GM21360 (cell line): ENCODE measurements around the gene LINGO1.

Source experiments
- ATAC-seq: cut with Tn5 transposase; IDR thresholded peaks from one replicate; pipeline ENCODE4 v1.9.1; 2021; ENCODE audit warnings: mild to moderate bottlenecking, moderate library complexity; ENCODE audit not compliant: unreplicated experiment

LINGO1 gene, protein sequence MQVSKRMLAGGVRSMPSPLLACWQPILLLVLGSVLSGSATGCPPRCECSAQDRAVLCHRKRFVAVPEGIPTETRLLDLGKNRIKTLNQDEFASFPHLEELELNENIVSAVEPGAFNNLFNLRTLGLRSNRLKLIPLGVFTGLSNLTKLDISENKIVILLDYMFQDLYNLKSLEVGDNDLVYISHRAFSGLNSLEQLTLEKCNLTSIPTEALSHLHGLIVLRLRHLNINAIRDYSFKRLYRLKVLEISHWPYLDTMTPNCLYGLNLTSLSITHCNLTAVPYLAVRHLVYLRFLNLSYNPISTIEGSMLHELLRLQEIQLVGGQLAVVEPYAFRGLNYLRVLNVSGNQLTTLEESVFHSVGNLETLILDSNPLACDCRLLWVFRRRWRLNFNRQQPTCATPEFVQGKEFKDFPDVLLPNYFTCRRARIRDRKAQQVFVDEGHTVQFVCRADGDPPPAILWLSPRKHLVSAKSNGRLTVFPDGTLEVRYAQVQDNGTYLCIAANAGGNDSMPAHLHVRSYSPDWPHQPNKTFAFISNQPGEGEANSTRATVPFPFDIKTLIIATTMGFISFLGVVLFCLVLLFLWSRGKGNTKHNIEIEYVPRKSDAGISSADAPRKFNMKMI

DNA sequence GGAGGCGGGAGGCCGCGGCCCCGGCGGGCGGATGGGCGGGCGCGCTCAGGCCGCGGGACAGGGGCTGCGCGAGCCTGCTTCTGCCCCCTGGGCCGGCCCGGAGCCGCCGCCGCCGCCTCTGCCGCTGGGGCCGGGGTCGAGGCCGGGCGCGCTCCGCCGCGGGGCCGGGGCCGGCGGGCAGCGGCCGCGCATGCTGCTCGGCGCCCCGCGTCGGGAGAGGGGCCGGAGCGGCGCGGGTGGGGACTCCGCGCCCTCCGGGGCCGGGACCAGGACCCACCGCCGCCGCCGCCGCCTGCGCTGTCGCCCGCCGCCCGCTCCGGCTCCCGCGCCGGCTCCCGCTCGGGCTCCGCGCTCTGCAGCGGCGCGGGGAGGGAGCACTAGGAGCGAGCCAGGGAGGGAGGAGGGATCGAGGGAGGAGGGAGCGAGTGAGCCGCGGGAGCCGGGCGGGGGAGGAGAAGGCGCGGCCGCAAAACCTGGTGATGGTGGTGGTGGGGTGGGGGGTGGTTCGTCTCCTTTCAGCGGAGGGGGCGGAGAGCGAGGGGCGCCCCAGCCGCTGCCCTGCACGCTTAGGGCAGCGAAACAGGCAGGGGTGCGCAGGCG lies at the start of gene LINGO1:
Gene LINGO1 (minus strand): TSS at position 379 of the 600 bp plus-strand sequence. CDS start 597 bp downstream, outside the sequence.
- ATAC-seq, result no peak

DNA sequence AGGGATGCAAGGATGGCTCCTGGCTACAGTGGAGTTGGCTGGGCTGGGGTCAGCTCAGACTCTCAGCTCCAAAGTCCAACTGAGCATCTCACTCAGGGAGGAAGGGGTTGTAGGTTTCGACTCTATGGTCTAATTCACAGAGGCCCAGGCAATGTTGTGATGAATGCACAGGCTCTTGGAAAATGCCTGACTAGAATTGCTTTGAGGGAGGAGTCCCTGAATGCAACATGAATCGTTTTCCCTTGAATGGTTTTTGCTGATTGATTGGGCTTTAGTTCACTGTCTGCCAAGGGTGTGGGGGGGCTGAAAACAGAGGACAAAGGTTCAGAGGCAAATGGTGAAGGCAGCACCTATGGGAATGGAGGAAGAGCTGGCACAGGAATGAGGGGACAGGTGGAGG lies 48.6 kb upstream of the LINGO1 start:
- no peak for ATAC-seq

DNA sequence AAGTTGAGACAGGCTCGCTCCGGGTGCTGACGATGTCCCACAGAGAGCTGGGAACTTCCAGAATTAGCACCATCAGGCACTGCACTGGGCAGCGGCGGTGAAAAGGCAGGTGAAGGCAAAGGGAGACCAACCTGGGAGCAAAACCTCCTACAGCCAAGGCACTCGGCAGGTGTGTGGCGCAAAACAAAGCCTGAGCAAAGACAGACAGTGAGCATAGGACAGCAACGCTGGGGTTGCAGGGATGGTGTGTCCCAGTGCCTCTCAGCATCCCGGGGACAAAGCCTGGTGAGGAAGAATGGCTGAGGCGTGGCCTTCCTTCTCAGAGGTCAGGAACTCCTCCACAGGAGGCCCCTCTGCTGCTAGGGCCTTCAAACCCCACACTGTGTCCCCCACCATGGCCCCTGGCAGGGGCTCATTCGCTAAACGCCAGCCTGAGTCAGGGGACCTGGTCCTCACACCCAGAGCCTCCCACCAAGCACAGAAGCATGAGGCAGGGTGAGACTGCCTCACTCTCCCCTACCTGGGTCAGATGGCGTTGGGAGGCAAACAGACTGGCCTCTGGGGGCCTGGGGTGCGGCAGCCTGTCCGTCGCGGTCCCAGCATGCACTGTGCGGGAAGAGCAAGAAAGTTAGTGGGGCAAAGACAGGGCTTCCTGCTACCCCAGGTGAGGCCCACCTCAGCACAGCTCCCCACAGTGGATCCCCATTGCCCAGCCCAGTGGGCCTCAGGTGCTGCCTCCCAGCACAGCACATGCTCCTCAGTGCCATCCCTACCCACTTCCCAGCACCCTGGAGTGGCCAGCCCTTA lies 44.1 kb upstream of the LINGO1 start:
- no peak for ATAC-seq

DNA sequence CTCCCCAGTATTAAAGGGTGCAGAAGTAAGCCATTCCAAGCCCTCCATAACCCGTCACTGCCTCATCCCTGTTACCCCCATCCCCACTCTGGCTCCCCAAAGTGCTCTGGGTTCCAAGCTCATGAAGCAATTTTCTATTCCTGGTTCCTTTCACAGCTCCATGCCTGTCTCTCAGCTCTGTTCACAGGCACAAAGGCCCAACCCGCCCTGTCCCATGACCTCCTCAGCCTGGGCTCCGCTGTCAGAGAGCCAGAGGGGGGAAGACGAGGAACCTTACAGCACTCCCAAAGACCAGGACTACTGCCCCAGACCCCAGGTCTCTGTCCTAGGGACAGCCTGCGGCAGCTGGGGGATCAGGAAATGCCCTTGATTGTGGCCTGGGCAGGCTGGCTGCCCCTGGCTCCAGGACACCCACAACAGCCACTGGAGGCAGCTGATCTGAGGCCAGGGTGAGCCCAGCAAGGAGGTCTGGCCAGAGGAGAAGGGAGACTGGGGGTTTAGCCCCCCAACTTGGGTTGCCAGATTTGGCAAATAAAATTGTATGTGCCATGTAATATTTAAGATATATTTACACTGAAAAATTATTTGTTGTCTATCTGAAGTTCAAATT lies 43.2 kb upstream of the LINGO1 start:
- ATAC-seq, result no peak

DNA sequence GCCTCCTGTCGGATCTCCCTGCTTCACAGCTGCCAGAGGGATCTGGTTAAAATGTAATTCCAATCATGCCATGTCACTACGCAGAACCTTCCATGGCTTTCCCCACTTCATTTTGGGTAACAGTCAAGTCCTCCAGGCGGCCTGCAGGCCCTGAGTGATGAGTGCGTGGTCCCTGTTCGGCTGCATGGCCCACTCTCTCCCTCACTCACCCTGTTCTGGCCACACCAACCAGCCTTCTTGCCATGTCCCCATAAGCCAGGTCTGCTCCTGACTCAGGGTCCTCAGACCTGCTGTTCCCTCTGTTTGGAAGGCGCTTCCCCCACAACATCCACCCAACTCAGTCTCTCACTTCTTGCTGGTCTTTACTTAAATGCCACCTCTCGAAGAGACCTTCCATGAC lies 41.6 kb upstream of the LINGO1 start:
- no peak for ATAC-seq

DNA sequence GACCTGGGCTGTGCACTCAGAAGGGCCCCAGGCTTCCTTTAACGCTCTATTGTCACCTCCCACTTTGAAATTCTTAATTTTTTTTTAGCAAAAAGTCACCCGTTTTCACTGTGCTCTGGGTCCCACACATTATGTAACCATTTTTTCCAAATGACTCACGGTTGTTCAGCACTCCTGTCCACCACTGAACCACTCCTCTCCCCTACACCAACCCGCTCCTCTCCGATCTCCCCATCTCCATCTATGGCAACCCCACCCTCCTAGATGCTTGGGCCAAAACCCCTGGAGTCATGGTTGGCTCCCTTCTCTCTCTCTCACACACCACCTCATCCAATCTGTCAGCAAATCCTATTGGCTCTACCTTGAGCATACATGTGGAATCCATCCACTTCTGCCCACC lies 41.2 kb upstream of the LINGO1 start:
- no peak for ATAC-seq

DNA sequence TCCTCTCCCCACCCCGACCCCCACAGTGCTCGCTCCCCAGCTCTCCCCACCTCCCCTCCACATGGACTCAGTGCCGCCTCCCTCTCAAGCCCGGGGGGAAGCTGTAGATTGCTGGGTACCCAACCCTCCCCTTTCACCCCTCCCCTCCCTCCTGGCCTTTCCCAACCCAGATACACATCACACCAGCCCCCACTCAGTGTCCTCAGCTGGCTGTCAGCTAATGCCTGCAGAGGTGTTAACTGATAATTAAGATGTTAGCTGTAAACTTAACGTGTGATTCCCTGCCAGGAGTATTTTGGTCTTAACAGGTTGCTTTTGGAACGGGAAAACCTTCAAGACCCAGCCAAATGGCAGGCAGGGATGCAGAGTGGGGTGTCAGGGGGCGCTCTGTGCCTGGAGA lies 39.4 kb upstream of the LINGO1 start:
- ATAC-seq, result no peak

DNA sequence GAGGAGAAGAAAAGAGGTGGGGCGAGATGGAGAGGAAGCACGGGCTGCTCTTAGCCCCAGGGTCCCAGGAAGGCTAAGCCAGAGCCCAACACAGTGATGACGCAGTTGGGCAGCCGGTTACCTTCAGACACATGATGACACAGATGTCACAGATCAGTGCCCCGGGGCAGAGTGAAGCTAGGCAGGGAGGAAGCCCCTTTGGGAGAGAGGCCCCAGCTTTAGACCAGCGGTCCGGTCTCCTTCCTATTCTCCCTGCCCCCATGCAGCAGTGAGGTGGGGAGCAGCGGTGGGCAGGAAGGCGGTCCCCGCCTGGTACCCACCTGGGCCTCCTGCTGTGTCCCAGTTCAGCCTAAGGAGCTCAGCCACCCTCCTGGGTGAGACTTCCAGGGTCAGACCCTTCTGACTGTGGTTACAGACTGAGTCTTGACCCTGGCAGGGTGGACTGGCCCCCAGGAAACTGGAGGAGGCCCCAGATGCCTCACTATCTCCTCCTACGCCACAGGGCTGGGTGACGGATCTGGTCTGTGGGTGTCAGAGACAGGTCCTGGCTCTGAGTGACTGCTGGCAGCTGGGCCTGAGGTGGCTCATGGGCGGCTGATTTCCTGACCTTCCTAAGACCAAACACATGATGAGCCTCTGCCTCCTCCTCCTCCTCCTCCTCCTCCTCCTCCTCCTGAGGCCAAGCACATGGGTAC lies 38.8 kb upstream of the LINGO1 start:
- no peak for ATAC-seq

DNA sequence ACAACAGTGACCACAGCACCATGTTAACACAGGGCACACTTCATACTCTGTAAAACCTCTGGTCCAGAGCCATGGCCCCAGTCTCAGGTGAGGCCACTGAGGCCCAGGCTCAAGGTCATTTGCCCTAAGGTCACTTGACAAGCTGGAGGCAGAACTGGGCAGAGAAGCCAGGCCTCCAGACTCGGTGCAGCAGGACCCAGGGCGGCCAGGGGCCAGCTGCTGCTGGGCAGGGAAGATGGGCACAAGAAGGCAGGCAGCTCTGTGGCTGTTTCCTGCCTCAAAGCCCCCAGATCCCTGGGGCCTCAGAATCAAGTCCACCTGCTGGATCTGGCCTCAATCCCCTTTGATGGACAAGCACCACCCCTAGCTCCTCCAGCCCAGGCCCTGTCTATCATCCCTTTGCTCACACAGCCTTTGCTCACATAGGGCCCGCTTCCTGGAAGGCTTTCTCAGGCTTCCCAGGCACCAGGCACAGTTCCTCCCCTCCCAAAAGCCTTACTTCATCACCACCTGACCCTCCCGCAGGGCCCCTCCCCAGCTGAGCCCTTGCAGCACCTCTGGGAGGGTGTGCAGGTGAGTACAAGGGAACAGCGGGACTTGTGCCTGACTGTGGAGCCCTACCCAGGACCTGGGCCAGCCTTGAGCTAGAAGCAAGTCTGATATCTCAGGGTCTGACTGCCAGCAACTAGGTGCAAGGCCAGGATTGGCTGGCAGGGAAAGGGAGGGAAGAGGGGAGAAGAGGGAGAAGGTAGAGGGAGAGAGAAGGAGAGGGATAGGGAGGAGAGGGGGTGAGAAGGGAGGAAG lies 38.0 kb upstream of the LINGO1 start:
- ATAC-seq, result no peak

DNA sequence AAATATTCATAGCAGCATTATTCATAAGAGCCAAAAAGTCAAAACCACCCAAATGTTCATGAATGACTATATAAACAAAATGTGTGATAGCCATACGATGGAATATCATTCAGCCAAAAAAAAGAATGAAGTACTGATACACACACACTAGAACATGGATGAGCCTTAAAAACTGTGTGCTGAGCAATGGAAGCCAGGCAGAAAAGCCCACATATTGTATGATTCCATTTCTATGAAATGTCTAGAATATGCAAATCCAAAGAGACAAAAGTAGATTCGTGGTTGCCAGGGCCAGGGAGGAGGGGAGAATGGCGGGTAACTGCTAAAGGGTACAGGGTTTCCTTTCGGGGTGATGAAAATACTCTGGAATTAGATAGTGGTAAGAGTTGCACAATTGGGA lies 37.2 kb upstream of the LINGO1 start:
- ATAC-seq, result no peak

DNA sequence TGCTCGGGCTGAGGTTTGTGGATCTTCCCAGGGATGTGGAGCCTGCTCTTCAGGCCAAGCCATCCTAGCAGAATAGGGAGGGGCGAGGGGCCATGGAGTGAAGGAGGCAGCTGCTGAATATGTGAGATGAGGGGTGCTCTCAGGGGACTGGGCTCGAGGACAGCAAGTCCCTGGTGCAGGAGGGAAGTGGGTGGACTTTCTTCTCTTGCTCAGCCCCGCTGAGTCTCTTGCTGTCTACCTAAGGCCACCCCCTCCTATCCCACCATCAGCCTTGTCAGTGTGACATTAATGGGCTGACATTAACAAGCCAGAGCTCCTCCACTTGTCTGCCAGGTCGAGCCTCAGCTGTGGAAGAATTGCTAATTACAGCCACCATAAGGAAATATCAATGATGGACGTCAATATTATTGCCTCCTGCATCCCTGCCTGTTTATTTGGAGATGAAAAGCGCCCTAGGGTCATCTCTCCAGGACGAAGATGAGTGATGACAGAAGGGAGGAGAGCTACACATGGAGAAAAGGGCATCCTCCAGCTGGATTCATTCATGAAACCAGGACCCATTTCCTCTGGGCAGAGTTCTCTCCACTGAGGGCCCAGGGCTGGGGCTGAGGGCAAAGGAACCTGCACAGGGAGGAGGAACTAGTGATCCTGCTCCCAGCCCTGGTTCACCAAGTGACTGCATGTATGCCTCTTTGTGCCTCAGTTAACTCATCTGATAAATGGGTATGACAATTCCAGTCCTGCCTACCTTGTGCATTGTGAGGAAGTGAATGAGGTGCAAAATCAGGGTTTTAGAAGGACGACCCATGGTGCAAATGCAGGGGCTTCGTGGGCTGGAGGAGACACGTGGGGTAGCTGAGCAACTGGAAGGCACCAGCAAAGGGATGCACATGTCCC lies 34.9 kb upstream of the LINGO1 start:
- ATAC-seq, result no peak

DNA sequence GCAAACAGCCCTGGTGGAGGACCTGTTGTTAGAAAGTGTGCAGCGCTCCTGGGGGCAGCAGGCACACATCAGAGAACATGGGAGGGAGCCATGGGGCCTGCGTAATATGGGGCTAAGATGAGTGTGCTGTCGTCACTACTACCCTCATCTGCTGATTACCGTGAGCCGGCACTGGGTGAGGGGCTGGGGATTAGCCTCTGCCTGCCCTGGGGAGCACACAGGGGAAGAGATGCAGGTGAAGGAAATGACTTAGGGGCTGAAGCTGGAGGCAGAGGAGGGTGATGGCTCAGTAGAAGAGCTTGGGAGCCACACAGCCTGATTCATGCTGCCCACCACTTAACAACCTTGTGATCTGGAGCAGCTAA lies 33.6 kb upstream of the LINGO1 start:
- no peak for ATAC-seq

DNA sequence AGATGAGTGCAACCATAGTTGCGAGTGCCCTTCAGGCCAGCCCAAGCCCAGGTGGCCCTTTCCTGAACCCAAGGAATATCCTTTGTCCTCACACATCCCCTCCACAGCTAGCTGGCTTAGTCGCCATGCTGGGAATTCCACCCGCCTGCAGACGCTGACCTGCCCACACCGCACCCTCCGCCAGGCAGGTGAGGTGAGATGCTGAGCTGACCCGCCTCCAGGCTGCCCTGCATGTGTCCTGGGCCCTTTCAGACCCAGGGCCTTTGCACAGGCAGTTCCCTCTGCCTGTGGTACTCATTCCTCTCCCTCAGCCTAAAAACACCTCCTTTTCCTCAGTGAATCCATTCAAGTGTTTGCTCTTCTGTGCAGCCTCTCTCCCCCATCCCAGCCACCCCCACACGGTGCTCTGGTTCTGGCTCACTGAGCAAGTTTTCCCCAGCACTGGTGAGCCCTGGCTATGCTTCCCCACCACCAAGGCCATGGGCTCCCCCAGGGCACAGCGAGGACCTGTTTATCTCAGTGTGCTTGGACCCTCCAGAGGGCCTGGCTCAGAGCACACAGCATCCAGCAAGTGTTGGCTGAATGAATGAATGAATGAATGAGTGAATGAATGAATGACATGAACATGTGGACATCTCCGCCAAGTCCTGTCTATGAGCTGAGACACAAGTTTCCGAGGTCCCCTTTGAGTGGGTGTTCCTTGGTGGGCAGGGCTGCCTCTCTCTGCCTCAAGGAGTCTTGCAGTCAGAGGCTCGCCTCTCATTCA lies 33.0 kb upstream of the LINGO1 start:
- ATAC-seq, result no peak

DNA sequence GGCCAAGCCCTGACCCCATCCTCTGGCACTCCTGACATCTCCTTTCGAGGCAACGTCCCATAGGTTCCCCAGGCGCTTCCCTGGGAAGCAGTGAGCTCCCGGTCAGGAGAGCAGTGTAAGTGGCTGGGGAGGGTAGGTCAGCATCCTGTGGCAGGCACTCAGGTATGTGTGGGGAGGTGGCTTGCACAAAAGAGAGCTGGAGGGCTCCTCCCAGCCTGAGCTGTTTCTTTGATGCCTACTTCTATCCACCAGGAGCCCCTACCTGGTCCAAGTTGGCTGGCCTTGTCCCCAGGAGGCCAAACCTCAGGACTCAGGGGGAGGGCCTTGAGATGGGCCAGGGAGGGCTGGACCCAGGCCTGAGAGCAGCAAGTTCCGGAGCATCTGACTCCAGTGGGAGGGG lies 31.7 kb upstream of the LINGO1 start:
- no peak for ATAC-seq

DNA sequence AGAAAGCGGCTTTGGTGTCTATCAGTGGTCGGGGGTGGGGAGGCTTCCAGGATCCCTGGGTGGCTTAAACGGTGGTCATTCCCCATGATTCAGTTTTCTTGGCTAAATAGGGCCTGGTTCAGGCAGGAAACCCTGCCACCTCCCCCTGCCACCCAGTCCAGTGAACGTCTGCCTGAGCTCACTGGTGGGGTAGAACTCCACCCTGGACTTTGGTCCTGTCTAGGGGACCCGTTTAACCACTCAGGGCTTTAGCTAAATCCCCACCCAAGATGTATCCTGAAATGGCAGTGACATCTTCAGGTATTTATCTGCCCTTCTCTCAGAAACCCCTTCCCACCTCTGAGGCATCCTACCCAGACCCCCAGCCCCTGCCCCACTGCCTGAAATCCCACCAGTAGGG lies 30.5 kb upstream of the LINGO1 start:
- ATAC-seq, result no peak

DNA sequence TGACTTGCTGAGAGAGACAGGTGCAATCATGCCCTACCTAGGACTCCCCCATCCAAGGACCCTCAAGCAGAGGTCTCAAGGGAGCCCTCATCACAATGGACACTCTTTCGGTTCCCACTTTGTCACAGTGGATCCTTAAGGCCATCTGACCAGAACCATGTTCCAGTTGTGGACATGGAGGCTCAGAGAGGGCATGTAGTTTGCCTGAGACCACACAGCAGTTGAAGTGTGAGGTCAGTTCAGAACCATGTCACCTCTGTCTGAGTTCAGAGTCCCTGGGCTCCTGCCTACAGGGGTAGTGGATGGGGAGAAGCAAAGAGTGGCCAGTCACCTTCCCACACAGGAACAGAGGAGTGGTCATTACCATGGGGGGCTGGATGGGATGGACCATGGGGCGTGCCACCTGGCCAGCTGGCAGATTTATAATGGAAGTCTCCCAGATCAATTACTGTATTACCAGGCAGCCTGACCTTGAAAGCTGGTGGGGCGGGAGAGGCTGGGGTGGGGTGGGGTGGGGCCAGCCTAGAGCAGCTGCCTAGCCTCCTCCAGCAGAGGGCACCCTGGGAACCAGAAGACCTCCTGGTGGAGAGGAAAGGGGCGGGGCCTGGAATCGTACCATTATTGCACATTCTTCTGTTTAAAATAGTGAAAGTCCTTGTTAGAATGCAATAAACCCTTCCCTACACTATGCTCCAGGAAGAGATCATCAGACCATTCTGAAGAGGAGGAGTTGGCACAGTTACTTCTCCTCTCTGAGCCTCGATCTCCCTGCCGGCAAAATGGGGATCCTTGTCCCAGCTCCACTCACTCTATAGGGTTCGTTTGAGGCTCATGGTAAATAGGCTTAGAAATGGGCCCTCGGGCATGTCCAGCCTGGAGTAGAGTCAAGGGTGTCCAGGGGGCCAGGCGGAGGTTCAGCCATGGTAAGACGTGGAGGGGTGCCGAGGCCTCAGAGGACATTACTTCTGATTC lies 26.9 kb upstream of the LINGO1 start:
- ATAC-seq, result no peak

DNA sequence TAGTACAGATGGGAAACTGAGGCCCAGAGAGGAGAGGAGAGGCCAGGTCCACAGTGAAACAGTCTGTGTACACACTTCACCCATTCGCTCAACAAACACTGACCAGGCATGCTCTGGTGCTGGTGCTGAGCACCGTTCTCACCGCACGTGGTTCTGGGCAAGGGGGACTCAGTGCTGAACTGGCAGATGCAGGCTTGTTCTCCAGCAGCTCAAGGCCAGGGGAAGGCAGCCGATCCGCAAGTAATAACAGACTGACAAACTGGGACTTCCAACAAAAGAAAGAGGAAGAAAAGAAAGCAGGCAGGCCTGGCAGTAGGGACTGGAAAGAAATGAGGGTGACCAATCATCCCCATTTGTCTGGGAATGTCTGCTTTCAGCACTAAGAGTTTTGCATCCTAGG lies 25.6 kb upstream of the LINGO1 start:
- no peak for ATAC-seq
